Upper lobe of right lung (tissue), 1 donor: ENCODE data around the gene GLI3. TPM values are rescaled to one million over a fixed set of nuclear protein-coding genes. Genes with fewer than 3 reads are reported as not detected.

Source experiments
- ATAC-seq: fragments of 200-7000 bp; cut with Tn5 transposase; one replicate; pipeline ENCODE4 v1.9.1; 2020; ENCODE audit warnings: mild to moderate bottlenecking, moderate library complexity
- DNase-seq: peaks from one replicate; pipeline ENCODE4 v3.0.0-alpha.2; 2020
- H3K27ac ChIP-seq: fragments of 200-600 bp; one replicate; pipeline ENCODE4 v1.8.0; 2022
- H3K27me3 ChIP-seq: fragments of 200-600 bp; one replicate; pipeline ENCODE4 v1.8.0; 2022; ENCODE audit warnings: mild to moderate bottlenecking
- H3K36me3 ChIP-seq: fragments of 200-600 bp; one replicate; pipeline ENCODE4 v1.8.0; 2022
- H3K4me1 ChIP-seq: fragments of 200-600 bp; one replicate; pipeline ENCODE4 v1.8.0; 2022
- H3K4me3 ChIP-seq: fragments of 200-600 bp; one replicate; pipeline ENCODE4 v1.8.0; 2022; ENCODE audit warnings: mild to moderate bottlenecking
- H3K9me3 ChIP-seq: fragments of 200-600 bp; one replicate; pipeline ENCODE4 v1.8.0; 2022
- intact Hi-C: fragments of 100-400 bp; cut with DNase I; formaldehyde crosslinking; loops from one replicate; pipeline ENCODE4 v1.11.0; 2022
- total RNA-seq: library from RNA; stranded (reverse); fragmentation: NEBNext Ultra II Directional; extraction: Animal tissue kit (Norgen Biotek cat#: 25700); gene quantifications from one replicate; pipeline ENCODE4 v1.2.1, GENCODE V29; 2021
- TF ChIP-seq, protein P1 (sequence below): fragments of 200-600 bp; IDR thresholded peaks from one replicate; pipeline ENCODE4 v1.8.0; 2022; ENCODE audit warnings: antibody characterized with exemption
- donor health status: DM: no; HTN: yes; CAD: no; lungs with severe emphysema.

GLI3 gene
- total RNA-seq, 1 donor from 2014 or later, result 17.5 TPM

DNA sequence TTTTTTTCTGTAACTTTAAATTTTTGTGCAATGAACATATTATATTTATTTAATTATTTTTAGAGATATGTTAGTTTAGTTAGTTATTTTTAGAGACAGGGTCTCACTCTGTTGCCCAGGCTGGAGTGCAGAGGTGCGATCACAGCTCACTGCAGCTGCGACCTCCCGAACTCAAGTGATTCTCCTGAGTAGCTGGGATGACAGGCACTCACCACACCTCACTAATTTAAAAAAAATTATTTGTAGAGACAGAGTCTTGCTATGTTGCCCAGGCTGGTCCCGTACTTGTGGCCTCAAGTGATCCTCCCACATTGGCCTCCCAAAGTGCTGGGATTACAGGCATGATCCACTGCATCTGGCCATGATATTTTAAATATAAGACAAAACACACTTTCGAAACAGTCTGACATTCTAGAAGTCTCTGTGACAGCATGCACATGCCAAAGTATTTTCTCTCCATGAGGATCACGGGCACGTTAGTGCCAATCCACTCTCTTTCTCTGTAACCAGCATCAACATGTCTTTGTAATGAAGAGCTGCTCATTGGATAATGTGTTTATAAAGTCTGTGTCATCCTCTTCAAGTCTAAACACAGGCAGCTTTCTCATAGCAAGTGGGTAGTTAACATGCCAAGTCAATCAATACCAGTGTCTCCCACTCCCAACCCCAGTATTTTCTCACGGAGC, 137.4 kb downstream of the GLI3 start:
- Histone ChIP-seq H3K4me1 (peaks cover 13% of the 10 kb centered on the region), H3K27me3 (no peaks in the 10 kb centered on the region), H3K9me3 (no peaks in the 10 kb centered on the region), H3K36me3 (no peaks in the 10 kb centered on the region), H3K4me3 (no peak overlapping the region), H3K27ac (no peak overlapping the region)
- ATAC-seq, result no peak
- intact Hi-C loops, result no loop called here
- TF ChIP-seq, protein P1, sequence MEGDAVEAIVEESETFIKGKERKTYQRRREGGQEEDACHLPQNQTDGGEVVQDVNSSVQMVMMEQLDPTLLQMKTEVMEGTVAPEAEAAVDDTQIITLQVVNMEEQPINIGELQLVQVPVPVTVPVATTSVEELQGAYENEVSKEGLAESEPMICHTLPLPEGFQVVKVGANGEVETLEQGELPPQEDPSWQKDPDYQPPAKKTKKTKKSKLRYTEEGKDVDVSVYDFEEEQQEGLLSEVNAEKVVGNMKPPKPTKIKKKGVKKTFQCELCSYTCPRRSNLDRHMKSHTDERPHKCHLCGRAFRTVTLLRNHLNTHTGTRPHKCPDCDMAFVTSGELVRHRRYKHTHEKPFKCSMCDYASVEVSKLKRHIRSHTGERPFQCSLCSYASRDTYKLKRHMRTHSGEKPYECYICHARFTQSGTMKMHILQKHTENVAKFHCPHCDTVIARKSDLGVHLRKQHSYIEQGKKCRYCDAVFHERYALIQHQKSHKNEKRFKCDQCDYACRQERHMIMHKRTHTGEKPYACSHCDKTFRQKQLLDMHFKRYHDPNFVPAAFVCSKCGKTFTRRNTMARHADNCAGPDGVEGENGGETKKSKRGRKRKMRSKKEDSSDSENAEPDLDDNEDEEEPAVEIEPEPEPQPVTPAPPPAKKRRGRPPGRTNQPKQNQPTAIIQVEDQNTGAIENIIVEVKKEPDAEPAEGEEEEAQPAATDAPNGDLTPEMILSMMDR, result no peak
- no peak for DNase-seq

DNA sequence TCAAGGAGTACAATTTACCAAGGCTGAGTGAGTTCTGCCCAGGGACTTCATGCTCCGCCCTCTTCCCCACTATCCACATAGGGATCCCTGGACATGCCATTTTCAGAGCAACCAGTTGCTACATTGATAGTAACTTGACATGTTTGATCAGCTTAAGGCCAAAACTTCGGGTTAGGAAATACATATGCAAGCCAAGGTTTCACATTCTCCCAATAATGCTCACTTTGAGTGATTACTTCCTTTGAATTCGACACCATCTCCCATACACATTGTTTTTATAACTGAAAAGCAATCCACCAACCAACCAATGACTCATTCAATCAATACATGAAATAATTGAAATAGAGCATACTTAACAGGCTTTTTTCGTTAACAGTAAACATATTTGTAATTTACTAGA, 137.9 kb downstream of the GLI3 start:
- Histone ChIP-seq H3K4me1 (peaks cover 13% of the 10 kb centered on the region), H3K4me3 (no peak overlapping the region), H3K36me3 (no peaks in the 10 kb centered on the region), H3K9me3 (no peaks in the 10 kb centered on the region), H3K27ac (no peak overlapping the region), H3K27me3 (no peaks in the 10 kb centered on the region)
- ATAC-seq (no peak), DNase-seq (no peak)
- TF ChIP-seq, protein P1, result no peak
- intact Hi-C loops, result no loop called here

DNA sequence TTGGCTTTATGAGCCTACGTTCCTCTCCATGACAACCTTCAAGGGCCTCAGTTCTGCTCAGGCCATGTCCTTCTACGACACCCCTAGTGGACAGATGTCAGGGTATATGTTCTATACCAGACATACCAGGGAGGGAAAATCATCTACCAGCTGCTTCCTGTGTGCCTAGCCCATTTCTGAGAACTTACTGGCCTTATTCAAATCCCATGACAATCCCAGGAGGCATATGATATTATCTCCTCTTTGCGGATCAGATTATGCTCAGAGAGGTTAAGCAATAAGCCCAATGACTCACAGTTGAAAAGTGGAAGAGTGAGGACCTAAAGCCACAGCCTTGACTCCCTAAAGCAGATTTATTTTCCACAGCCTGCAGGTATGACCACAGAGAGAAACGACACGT, 139.3 kb downstream of the GLI3 start:
- no peak overlapping the region for H3K4me3 ChIP-seq
- H3K9me3 ChIP-seq, result no peaks in the 10 kb centered on the region
- intact Hi-C loops, result no loop called here
- TF ChIP-seq, protein P1, result no peak
- H3K27ac ChIP-seq, result peak overlapping the region; percentile 30
- DNase-seq, result no peak
- peaks cover 13% of the 10 kb centered on the region for H3K4me1 ChIP-seq
- ATAC-seq, result peak; percentile 66
- no peaks in the 10 kb centered on the region for H3K27me3 ChIP-seq
- H3K36me3 ChIP-seq, result no peaks in the 10 kb centered on the region

DNA sequence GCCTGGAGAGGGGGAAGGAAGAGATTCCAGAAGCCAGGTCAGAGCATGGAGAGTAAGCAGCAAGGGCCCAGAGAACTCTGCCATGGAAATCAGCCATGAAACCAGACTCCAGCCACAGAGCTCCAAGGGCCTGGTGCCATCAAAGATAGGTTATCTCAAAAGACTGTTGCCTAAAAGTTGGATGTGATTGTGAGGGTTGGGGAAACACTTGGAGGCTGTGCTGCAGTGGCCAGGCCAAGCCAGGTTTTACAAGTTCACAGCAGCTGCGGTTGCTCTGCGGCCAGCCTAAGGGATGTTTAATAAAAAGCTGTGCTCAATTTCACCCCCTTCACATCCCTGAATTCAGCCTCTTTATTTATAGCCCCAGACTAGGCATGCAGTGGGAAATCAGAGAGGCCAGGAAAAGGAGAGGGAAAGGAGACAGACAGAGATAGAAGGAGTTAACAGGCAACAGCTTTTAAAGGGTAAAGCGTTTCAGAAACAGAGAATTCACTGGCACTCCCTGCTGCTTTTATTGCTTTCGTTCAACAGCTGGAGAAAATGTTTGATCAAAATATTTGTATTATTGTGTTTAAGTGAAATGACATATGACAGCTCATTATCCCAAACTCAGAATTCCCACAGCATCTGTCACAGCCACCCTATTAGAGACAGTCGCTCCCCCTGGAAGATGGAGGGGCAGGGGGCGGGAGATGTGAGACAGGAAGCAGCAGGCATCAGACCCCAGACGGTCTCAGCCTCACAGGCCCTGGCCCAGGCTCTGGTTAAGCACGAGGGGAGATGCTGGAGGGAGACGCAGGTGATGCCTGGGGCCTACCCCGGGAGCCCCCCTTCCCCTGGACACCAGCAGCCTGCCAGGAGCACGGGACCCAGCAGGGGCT, 140.1 kb downstream of the GLI3 start:
- Histone ChIP-seq H3K36me3 (no peaks in the 10 kb centered on the region), H3K4me1 (peaks cover 17% of the 10 kb centered on the region), H3K9me3 (no peaks in the 10 kb centered on the region), H3K27me3 (no peaks in the 10 kb centered on the region), H3K27ac (peak overlapping the region; percentile 30), H3K4me3 (no peak overlapping the region)
- DNase-seq, result no peak
- TF ChIP-seq, protein P1, result no peak
- intact Hi-C loops, result no loop called here
- no peak for ATAC-seq

DNA sequence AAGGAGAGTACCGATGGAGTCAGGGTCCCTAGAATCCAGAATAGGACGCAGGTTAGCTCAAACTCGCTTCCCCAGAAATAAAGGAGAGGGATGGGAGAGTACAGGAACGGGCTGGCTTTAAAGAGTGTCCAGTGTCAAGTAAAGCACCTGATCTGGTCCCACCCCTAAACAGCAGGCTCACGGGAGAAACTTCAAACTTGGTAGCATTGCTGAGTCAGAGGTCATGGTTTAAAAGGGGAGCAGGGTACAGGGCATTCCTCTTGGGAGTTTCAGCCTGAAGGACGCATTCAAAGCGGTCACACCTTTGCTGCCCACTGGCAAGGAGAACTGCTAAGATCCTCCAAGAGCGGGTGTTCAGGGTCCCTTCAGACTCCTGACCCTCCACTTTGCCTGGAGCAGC, 140.7 kb downstream of the GLI3 start:
- Histone ChIP-seq H3K27ac (no peak overlapping the region), H3K36me3 (no peaks in the 10 kb centered on the region), H3K4me1 (peaks cover 23% of the 10 kb centered on the region), H3K9me3 (no peaks in the 10 kb centered on the region), H3K4me3 (no peak overlapping the region), H3K27me3 (no peaks in the 10 kb centered on the region)
- DNase-seq, result no peak
- intact Hi-C loops, result no loop called here
- TF ChIP-seq, protein P1, result no peak
- ATAC-seq, result no peak
